Ascending aorta (tissue), 2 donors: ENCODE measurements around the gene GNPTAB. TPM values are rescaled to one million over a fixed set of nuclear protein-coding genes. Genes with fewer than 3 reads are reported as not detected.

ENCODE experiments used
- DNase-seq, 2 donors: peaks; one replicate each; pipeline ENCODE4 v3.0.0-alpha.2; 2019; ENCODE audit warnings: low spot score in 2 of 2
- H3K27ac ChIP-seq, 2 donors: fragments of 200-600 bp; sonication (generic); one replicate each; pipeline ENCODE4 v1.5.1; 2016 to 2017; ENCODE audit warnings: mild to moderate bottlenecking in 1 of 2
- H3K27me3 ChIP-seq: fragments of 200-600 bp; sonication (generic); one replicate; pipeline ENCODE4 v1.5.1; 2017
- H3K36me3 ChIP-seq, 2 donors: fragments of 200-600 bp; sonication (generic); one replicate each; pipeline ENCODE4 v1.5.1; 2016
- H3K4me1 ChIP-seq, 2 donors: fragments of 200-600 bp; sonication (generic); one replicate each; pipeline ENCODE4 v1.5.1; 2016 to 2017; ENCODE audit warnings: mild to moderate bottlenecking in 1 of 2
- H3K4me3 ChIP-seq, 2 donors: fragments of 200-600 bp; sonication (generic); one replicate each; pipeline ENCODE4 v1.5.1; 2016 to 2017; ENCODE audit warnings: mild to moderate bottlenecking in 1 of 2
- H3K9me3 ChIP-seq, 2 donors: fragments of 200-600 bp; sonication (generic); one replicate each; pipeline ENCODE4 v1.5.1; 2016
- intact Hi-C: fragments of 100-400 bp; cut with DNase I; formaldehyde crosslinking; loops from one replicate; pipeline ENCODE4 v1.15.1; 2023
- total RNA-seq: library from RNA; depleted of rRNA; stranded (reverse); fragments of >200 nt; gene quantifications from one replicate; pipeline ENCODE4 v1.1.0, GENCODE V29; 2016
- TF ChIP-seq, protein P1 (sequence below), 3 experiments: fragments of 200-600 bp in 2 of 3; fragments of 450-650 bp in 1 of 3; sonication (generic) in 2 of 3; IDR thresholded peaks; one replicate each; pipeline ENCODE4 v1.5.1; 2016 to 2019; ENCODE audit warnings: antibody characterized with exemption in 3 of 3, mild to moderate bottlenecking in 1 of 3, moderate library complexity in 1 of 3

The GNPTAB gene
- total RNA-seq, 1 donor from 2014 or later = 9.5 TPM

DNA sequence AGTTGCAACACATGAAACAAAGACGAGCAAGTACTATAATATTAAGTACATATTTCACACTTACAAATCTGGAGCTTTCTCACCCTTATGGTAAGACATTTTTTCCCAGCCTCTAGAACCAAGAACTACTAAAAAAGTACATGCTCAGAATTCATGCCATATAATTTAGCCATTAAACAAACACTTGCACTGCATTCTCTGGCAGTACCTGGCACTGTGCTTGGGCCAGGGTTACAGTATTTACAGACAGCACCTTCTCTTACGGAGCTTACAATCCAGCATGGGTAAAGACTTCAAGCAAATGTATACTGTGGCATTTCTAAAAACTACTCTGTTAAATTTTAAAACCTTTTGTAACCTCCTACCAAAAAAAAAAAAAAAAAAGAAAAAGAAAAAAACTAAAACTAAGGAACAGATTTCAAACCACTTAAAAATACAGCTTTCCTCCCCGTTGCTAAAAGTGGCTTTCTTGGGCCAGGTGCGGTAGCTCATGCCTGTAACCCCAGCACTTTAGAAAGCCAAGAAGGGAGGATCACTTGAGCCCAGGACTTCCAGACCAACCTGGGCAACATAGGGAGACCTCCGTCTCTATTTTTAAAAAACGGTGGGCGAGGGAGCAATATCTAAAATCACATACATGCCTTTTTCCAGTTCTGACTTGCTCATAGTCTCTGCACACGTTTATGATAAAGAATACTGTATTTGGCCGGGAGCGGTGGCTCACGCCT is 956 bp downstream of the GNPTAB start:
- DNase-seq = no peak
- TF ChIP-seq, protein P1, sequence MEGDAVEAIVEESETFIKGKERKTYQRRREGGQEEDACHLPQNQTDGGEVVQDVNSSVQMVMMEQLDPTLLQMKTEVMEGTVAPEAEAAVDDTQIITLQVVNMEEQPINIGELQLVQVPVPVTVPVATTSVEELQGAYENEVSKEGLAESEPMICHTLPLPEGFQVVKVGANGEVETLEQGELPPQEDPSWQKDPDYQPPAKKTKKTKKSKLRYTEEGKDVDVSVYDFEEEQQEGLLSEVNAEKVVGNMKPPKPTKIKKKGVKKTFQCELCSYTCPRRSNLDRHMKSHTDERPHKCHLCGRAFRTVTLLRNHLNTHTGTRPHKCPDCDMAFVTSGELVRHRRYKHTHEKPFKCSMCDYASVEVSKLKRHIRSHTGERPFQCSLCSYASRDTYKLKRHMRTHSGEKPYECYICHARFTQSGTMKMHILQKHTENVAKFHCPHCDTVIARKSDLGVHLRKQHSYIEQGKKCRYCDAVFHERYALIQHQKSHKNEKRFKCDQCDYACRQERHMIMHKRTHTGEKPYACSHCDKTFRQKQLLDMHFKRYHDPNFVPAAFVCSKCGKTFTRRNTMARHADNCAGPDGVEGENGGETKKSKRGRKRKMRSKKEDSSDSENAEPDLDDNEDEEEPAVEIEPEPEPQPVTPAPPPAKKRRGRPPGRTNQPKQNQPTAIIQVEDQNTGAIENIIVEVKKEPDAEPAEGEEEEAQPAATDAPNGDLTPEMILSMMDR (IDR thresholded peaks at IDR 0.05) = no peak
- H3K27ac ChIP-seq = peak overlapping the region in 1 of 2 donors; percentile 75

DNA sequence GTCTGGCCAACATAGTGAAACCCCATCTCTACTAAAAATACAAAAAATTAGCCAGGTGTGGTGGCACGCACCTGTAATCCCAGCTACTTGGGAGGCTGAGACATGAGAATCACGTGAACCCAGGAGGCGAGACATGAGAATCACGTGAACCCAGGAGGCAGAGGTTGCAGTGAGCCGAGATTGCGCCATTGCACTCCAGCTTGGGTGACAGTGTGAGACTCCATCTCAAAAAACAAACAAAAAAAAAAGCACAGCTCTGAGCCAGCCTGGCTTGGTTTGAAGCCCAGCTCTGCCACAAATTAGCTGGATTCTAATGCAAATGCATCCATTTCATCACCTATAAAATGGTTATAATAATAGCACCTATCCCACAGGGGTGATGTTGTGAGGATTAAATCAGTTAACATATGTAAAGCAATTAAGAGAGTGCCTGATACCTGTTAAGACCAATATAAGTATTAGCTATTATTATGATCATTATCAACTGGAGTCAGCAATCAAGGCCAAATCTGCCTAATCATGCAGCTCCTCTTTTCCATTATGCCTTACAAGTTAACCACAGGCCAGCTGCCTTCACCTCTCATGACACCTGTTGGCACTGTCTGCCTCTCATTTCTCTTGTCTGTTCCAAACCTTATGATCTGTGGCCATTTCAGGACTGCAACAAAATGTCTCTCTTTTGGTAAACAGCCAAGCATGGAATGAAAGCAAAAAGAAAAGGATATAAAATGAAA is 2.1 kb downstream of the GNPTAB start:
- peaks cover 0 to 10% of the 10 kb centered on the region in 2 donors for H3K4me1 ChIP-seq
- intact Hi-C loops = no loop called here

More for the DNA sequence above, 956 bp downstream of the GNPTAB start:
- peak overlapping the region; percentile 86 to 95 for H3K4me3 ChIP-seq
- no peaks in the 10 kb centered on the region for H3K27me3 ChIP-seq
- intact Hi-C loops = loop anchor here (2.0 to 10.0 kb wide), 4 partner anchors 57 to 423 kb away; partner anchors contain the start of genes ARL1 and CHPT1
- no peaks in the 10 kb centered on the region for H3K9me3 ChIP-seq
- peaks cover 0 to 10% of the 10 kb centered on the region in 2 donors for H3K4me1 ChIP-seq
- no peaks in the 10 kb centered on the region for H3K36me3 ChIP-seq

DNA sequence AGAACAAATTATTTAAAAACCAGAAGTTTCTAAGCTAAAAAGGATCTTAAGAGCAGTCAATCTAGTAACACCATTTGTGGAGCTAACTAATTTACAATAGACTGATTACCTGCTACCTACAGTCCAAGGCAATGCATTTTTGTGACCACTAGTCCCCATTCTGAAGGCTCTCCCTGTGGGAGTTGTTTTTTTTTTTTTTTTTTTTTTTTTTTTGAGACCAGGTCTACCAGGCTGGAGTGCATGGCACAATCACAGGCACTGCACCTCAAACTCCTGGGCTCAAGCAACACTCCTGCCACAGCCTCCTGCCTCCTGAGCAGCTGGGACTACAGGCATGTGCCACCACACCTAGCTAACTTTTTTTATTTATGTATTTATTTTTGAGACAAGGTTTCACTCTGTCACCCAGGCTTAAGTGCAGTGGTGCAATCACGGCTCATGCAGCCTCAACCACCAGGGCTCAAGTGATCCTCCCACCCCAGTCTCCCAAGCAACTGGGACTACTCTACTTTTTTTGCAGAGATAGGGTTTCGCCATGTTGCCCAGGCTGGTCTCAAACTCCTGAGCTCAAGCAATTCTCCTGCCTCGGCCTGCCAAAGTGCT is 3.9 kb downstream of the GNPTAB start:
- H3K27me3 ChIP-seq = no peaks in the 10 kb centered on the region
- H3K4me1 ChIP-seq = peaks cover 0 to 10% of the 10 kb centered on the region in 2 donors
- no peak overlapping the region for H3K27ac ChIP-seq
- no peak for DNase-seq
- no peaks in the 10 kb centered on the region for H3K9me3 ChIP-seq
- H3K36me3 ChIP-seq = no peaks in the 10 kb centered on the region
- intact Hi-C loops = no loop called here
- no peak overlapping the region for H3K4me3 ChIP-seq
- TF ChIP-seq, protein P1 (IDR thresholded peaks at IDR 0.05) = no peak

More for the DNA sequence above, 2.1 kb downstream of the GNPTAB start:
- TF ChIP-seq, protein P1 (IDR thresholded peaks at IDR 0.05) = no peak
- no peak overlapping the region for H3K27ac ChIP-seq
- peak overlapping the region in 1 of 2 donors; percentile 86 for H3K4me3 ChIP-seq
- H3K27me3 ChIP-seq = no peaks in the 10 kb centered on the region
- no peaks in the 10 kb centered on the region for H3K9me3 ChIP-seq
- H3K36me3 ChIP-seq = no peaks in the 10 kb centered on the region
- no peak for DNase-seq

DNA sequence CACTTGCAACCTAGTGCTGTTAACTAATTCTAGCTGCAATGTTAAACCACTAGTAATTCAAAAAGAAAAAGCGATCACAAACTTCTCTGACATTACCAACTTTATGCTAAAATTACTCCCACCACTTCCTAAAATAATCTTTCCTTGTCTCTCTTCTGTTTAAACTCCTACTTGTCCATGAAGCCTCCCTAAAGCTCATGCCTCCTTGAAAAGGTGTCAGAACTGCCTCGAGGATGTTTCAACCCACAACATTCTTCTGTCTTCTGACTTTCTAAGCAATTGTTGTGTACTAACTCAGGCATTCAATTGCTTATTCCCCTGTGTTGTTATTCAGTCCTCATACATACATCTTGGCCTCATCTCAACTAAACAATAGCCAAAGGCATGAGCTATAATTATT is 5.9 kb downstream of the GNPTAB start:
- no peaks in the 10 kb centered on the region for H3K36me3 ChIP-seq
- DNase-seq = no peak
- no peaks in the 10 kb centered on the region for H3K9me3 ChIP-seq
- peaks cover 0 to 7% of the 10 kb centered on the region in 2 donors for H3K4me1 ChIP-seq
- H3K27me3 ChIP-seq = no peaks in the 10 kb centered on the region
- TF ChIP-seq, protein P1 (IDR thresholded peaks at IDR 0.05) = no peak
- H3K4me3 ChIP-seq = no peak overlapping the region
- intact Hi-C loops = no loop called here
- H3K27ac ChIP-seq = no peak overlapping the region

DNA sequence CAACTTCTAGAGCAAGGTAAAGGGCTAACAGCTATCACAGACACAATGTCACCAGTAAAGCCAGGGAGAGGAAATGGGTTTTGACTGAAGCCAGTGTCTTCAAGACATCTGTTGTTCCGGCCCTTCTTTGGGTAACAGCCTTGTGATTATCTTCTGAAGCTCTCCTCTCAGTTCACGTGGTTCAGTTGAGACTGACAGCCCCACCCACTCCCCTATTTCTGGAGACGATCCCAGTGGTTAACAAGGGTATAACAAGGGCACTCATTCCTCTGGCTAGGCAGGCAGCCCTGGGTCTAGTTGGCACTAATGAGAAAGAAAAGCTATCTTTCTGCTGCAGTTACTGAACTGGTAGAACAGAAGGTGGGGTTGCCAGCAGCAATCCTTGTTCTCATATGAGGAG is 6.9 kb downstream of the GNPTAB start:
- Histone ChIP-seq H3K27ac (no peak overlapping the region), H3K36me3 (no peaks in the 10 kb centered on the region), H3K9me3 (no peaks in the 10 kb centered on the region), H3K4me3 (no peak overlapping the region), H3K4me1 (peaks cover 0 to 1% of the 10 kb centered on the region in 2 donors), H3K27me3 (no peaks in the 10 kb centered on the region)
- no peak for DNase-seq
- TF ChIP-seq, protein P1 (IDR thresholded peaks at IDR 0.05) = no peak
- intact Hi-C loops = no loop called here
